IMR-90 (cell line): ENCODE measurements around the gene OSBP2. TPM values are rescaled to one million over a fixed set of nuclear protein-coding genes. Genes with fewer than 3 reads are reported as not detected.

Experiments used
- ATAC-seq: fragments of 200-7000 bp; cut with Tn5 transposase; 2 replicates; pipeline ENCODE4 v1.9.1; 2020; ENCODE audit warnings: low read depth, mild to moderate bottlenecking, moderate library complexity
- BruUV-seq: library from RNA; stranded (reverse); fragments of 400-500 nt; replicated peaks from 2 replicates; lab custom pipeline; 2021; lab: Mats Ljungman, UMichigan
- CTCF ChIA-PET: fragments of 300-600 bp; formaldehyde crosslinking; extraction: SDS; loops from one replicate; lab custom pipeline; 2021; ENCODE audit warnings: antibody characterized with exemption; lab: Yijun Ruan, JAX
- POLR2A ChIA-PET: fragments of 300-600 bp; sonication (Branson Sonifier 250); formaldehyde crosslinking; loops from one replicate; lab custom pipeline; 2022; ENCODE audit warnings: antibody characterized with exemption; ENCODE audit not compliant: unreplicated experiment; lab: Charles Lee
- DNase-seq: peaks from one replicate; pipeline ENCODE4 v3.0.0; 2013
- H2AFZ ChIP-seq: replicated peaks from 2 replicates; pipeline ENCODE3; 2013; ENCODE audit warnings: low read length, mild to moderate bottlenecking; ENCODE audit not compliant: poor library complexity
- H2AK5ac ChIP-seq: 2 replicates; pipeline ENCODE4 v1.6.1; 2013; ENCODE audit warnings: low read depth, low read length, inconsistent platforms
- H2AK9ac ChIP-seq: replicated peaks from 2 replicates; pipeline ENCODE3; 2013; ENCODE audit warnings: mild to moderate bottlenecking, low read depth, low read length, moderate library complexity; ENCODE audit not compliant: poor library complexity
- H2BK120ac ChIP-seq: 2 replicates; pipeline ENCODE4 v1.6.1; 2013; ENCODE audit warnings: low read depth, low read length, inconsistent platforms
- H2BK15ac ChIP-seq: 3 replicates; pipeline ENCODE4 v1.6.1; 2013; ENCODE audit warnings: low read depth, low read length, inconsistent platforms
- H2BK20ac ChIP-seq: 2 replicates; pipeline ENCODE4 v1.6.1; 2013; ENCODE audit warnings: low read depth, mild to moderate bottlenecking, inconsistent platforms, low read length, moderate library complexity
- H2BK5ac ChIP-seq: 2 replicates; pipeline ENCODE4 v1.6.1; 2013; ENCODE audit warnings: mild to moderate bottlenecking, low read depth, low read length, inconsistent platforms; ENCODE audit not compliant: poor library complexity, severe bottlenecking
- H3K14ac ChIP-seq: replicated peaks from 2 replicates; pipeline ENCODE4 v1.6.1; 2013; ENCODE audit warnings: low read depth, low read length, inconsistent platforms
- H3K18ac ChIP-seq: 2 replicates; pipeline ENCODE4 v1.6.1; 2013; ENCODE audit warnings: low read depth, low read length, control low read depth
- H3K23ac ChIP-seq: 2 replicates; pipeline ENCODE4 v1.6.1; 2013; ENCODE audit warnings: low read depth, low read length, inconsistent platforms
- H3K27ac ChIP-seq: 2 replicates; pipeline ENCODE4 v1.5.1; 2013; ENCODE audit warnings: mild to moderate bottlenecking, control low read depth, low read length; ENCODE audit not compliant: insufficient read depth
- H3K27me3 ChIP-seq: 2 replicates; pipeline ENCODE4 v1.6.1; 2013; ENCODE audit warnings: low read length; ENCODE audit not compliant: control insufficient read depth, insufficient read depth
- H3K36me3 ChIP-seq: 2 replicates; pipeline ENCODE4 v1.6.1; 2013; ENCODE audit warnings: low read length, mixed read lengths; ENCODE audit not compliant: control insufficient read depth, insufficient read depth
- H3K4ac ChIP-seq: 2 replicates; pipeline ENCODE4 v1.6.1; 2013; ENCODE audit warnings: low read depth, low read length, inconsistent platforms
- H3K4me1 ChIP-seq: 2 replicates; pipeline ENCODE4 v1.6.1; 2013; ENCODE audit warnings: low read length, mixed read lengths; ENCODE audit not compliant: control insufficient read depth, insufficient read depth
- H3K4me2 ChIP-seq: 2 replicates; pipeline ENCODE4 v1.6.1; 2013; ENCODE audit warnings: low read depth, mild to moderate bottlenecking, control low read depth, low read length, moderate library complexity
- H3K4me3 ChIP-seq: 2 replicates; pipeline ENCODE4 v1.5.1; 2013; ENCODE audit warnings: low read depth, mild to moderate bottlenecking, control low read depth, low read length, moderate library complexity; ENCODE audit not compliant: insufficient read depth
- H3K56ac ChIP-seq: 2 replicates; pipeline ENCODE4 v1.6.1; 2013; ENCODE audit warnings: low read length, inconsistent platforms; ENCODE audit not compliant: insufficient read depth; ENCODE audit errors: extremely low read depth
- H3K79me1 ChIP-seq, 2 experiments: 2 replicates each; pipeline ENCODE4 v1.6.1; 2013; ENCODE audit warnings: low read length in 2 of 2, inconsistent platforms in 1 of 2, low read depth in 1 of 2
- H3K9ac ChIP-seq: 2 replicates; pipeline ENCODE4 v1.6.1; 2013; ENCODE audit warnings: low read depth, low read length, control low read depth
- H3K9me1 ChIP-seq: 2 replicates; pipeline ENCODE4 v1.6.1; 2013; ENCODE audit warnings: low read length, inconsistent platforms; ENCODE audit not compliant: insufficient read depth
- H3K9me3 ChIP-seq: 2 replicates; pipeline ENCODE4 v1.6.1; 2013; ENCODE audit warnings: low read length; ENCODE audit not compliant: control insufficient read depth, insufficient read depth
- H4K20me1 ChIP-seq: 2 replicates; pipeline ENCODE4 v1.6.1; 2013; ENCODE audit warnings: low read length, inconsistent platforms; ENCODE audit not compliant: insufficient read depth
- H4K5ac ChIP-seq: 2 replicates; pipeline ENCODE4 v1.6.1; 2013; ENCODE audit warnings: mild to moderate bottlenecking, low read depth, low read length, control low read depth
- H4K8ac ChIP-seq, 2 experiments: 2 replicates each; pipeline ENCODE4 v1.6.1; 2013; ENCODE audit warnings: low read depth in 2 of 2, low read length in 2 of 2, control low read depth in 1 of 2, inconsistent platforms in 1 of 2
- H4K91ac ChIP-seq: 2 replicates; pipeline ENCODE4 v1.6.1; 2013; ENCODE audit warnings: low read depth, low read length, inconsistent platforms; ENCODE audit not compliant: insufficient read depth
- BHLHE40 ChIP-seq: fragments of 150-350 bp; IDR thresholded peaks from 2 replicates; pipeline ENCODE4 v1.6.1; 2016; ENCODE audit warnings: mild to moderate bottlenecking, low read depth, low read length
- CEBPB ChIP-seq: IDR thresholded peaks from 2 replicates; pipeline ENCODE4 v1.6.1; 2012; ENCODE audit warnings: low read depth, low read length, improper control_type of control experiment
- CHD1 ChIP-seq: IDR thresholded peaks from 2 replicates; pipeline ENCODE4 v1.6.1; 2012; ENCODE audit warnings: low read depth, low read length, improper control_type of control experiment
- FOS ChIP-seq: fragments of 150-350 bp; IDR thresholded peaks from 2 replicates; pipeline ENCODE4 v1.6.1; 2016; ENCODE audit warnings: low read depth, low read length
- MAFK ChIP-seq: IDR thresholded peaks from 2 replicates; pipeline ENCODE4 v1.6.1; 2012; ENCODE audit warnings: low read depth, low read length, improper control_type of control experiment
- MAZ ChIP-seq: IDR thresholded peaks from 2 replicates; pipeline ENCODE4 v1.6.1; 2012; ENCODE audit warnings: low read depth, mild to moderate bottlenecking, low read length, improper control_type of control experiment, moderate library complexity, borderline replicate concordance
- MXI1 ChIP-seq: IDR thresholded peaks from 2 replicates; pipeline ENCODE4 v1.6.1; 2012; ENCODE audit warnings: low read depth, mild to moderate bottlenecking, low read length, moderate library complexity, borderline replicate concordance
- NFE2L2 ChIP-seq: fragments of 150-350 bp; IDR thresholded peaks from 2 replicates; pipeline ENCODE4 v1.6.1; 2016; ENCODE audit warnings: low read depth, mild to moderate bottlenecking, low read length
- POLR2A ChIP-seq: IDR thresholded peaks from 2 replicates; pipeline ENCODE4 v1.6.1; 2012; ENCODE audit warnings: mild to moderate bottlenecking, low read depth, low read length
- RAD21 ChIP-seq: IDR thresholded peaks from 2 replicates; pipeline ENCODE4 v1.6.1; 2012; ENCODE audit warnings: low read length, improper control_type of control experiment
- RCOR1 ChIP-seq: IDR thresholded peaks from 2 replicates; pipeline ENCODE4 v1.6.1; 2012; ENCODE audit warnings: mild to moderate bottlenecking, low read length, improper control_type of control experiment; ENCODE audit not compliant: insufficient replicate concordance
- RFX5 ChIP-seq: IDR thresholded peaks from 2 replicates; pipeline ENCODE4 v1.8.0; 2012; ENCODE audit warnings: low read depth, mild to moderate bottlenecking, low read length, moderate library complexity
- SMC3 ChIP-seq: fragments of 150-350 bp; IDR thresholded peaks from 2 replicates; pipeline ENCODE4 v1.6.1; 2016; ENCODE audit warnings: low read depth, mild to moderate bottlenecking, antibody characterized with exemption, low read length, moderate library complexity
- USF2 ChIP-seq: fragments of 150-350 bp; IDR thresholded peaks from 2 replicates; pipeline ENCODE4 v1.6.1; 2017; ENCODE audit warnings: mild to moderate bottlenecking, antibody characterized with exemption, low read length, low read depth
- WGBS, 2 experiments: methylation state at CpG; one replicate each; pipeline versions ENCODE4 v1.1.5 to v1.1.7; 2013; ENCODE audit warnings: missing lambda C conversion rate in 2 of 2; ENCODE audit not compliant: insufficient read length in 1 of 2; ENCODE audit errors: extremely low coverage in 2 of 2; 5-methylcytosine and 5-hydroxymethylcytosine counted together
- dilution Hi-C: fragments of 300-500 bp; cut with HindIII; formaldehyde crosslinking; loops from one replicate; pipeline ENCODE4 v1.14.3; 2018; ENCODE audit warnings: low sequenced_read_pairs; ENCODE audit not compliant: unreplicated experiment
- in situ Hi-C: fragments of 300-500 bp; cut with MboI; formaldehyde crosslinking; loops from 3 replicates; pipeline ENCODE4 v1.14.3; 2019; ENCODE audit warnings: low sequenced_read_pairs, inconsistent platforms, mixed read lengths
- intact Hi-C: fragments of 100-400 bp; cut with micrococcal nuclease; formaldehyde crosslinking; loops from 2 replicates; pipeline ENCODE4 v1.10.0; 2022
- polyA plus RNA-seq, 3 experiments: library from polyadenylated mRNA; depleted of rRNA; stranded (reverse); fragments of >200 nt; gene quantifications; 2 replicates each; pipeline ENCODE4 v1.2.3, GENCODE V29; 2012; ENCODE audit warnings: low replicate concordance in 1 of 3
- total RNA-seq: library from RNA; depleted of rRNA; stranded (reverse); fragments of >200 nt; gene quantifications from 2 replicates; pipeline ENCODE4 v1.2.3, GENCODE V29; 2012
- TF ChIP-seq, protein P1 (sequence below): fragments of 150-350 bp; IDR thresholded peaks from 2 replicates; pipeline ENCODE4 v1.6.1; 2016; ENCODE audit warnings: low read depth, mild to moderate bottlenecking, low read length, moderate library complexity, borderline replicate concordance

OSBP2 gene
- total and polyA plus RNA-seq, 2 of the 4 experiments (the other 2 are of a cell fraction) = 1.8 to 2.2 TPM

GRCh38 chr22:30795118-30795517, 100.4 kb downstream of the OSBP2 start:
- no TSS peak for BruUV-seq
- in situ Hi-C loops = no loop called here
- no peaks in the 10 kb centered on the region for H3K9me3 ChIP-seq

More at GRCh38 chr22:30795118-30795517, 100.4 kb downstream of the OSBP2 start:
- no peak overlapping the region for H4K8ac ChIP-seq
- no peaks in the 10 kb centered on the region for H3K9me1 ChIP-seq
- WGBS, 2 experiments = no CpG with 5 or more reads among the region's 2 CpGs
- ChIA-PET POLR2A (interaction anchor here (0.7 kb wide), 1 partner anchor 32 kb away, joined by 4 read pairs; no protein-coding TSS in a partner anchor), CTCF (no interaction called here)
- no peak overlapping the region for H2BK120ac ChIP-seq
- H3K36me3 ChIP-seq = no peaks in the 10 kb centered on the region
- no peak overlapping the region for H4K5ac ChIP-seq
- H3K4me3 ChIP-seq = no peak overlapping the region
- H2BK20ac ChIP-seq = no peak overlapping the region
- H3K27ac ChIP-seq = no peak overlapping the region
- no peak overlapping the region for H3K23ac ChIP-seq
- H3K18ac ChIP-seq = no peak overlapping the region
- H3K56ac ChIP-seq = no peak overlapping the region
- H3K14ac ChIP-seq = no peak overlapping the region
- H3K9ac ChIP-seq = no peak overlapping the region
- H4K20me1 ChIP-seq = no peaks in the 10 kb centered on the region
- no peaks in the 10 kb centered on the region for H3K79me1 ChIP-seq
- H3K4me1 ChIP-seq = no peaks in the 10 kb centered on the region; the same call in 1 of the 2 replicates
- H2AK9ac ChIP-seq = no peak overlapping the region
- no peak for DNase-seq
- dilution Hi-C loops (no loop called here), intact Hi-C loops (no loop called here)
- no peak overlapping the region for H2BK5ac ChIP-seq
- H3K4me2 ChIP-seq = no peak overlapping the region
- H2AFZ ChIP-seq = no peak overlapping the region
- TF ChIP-seq RFX5 (no peak), FOS (no peak), POLR2A (no peak), MAFK (no peak), RAD21 (no peak), NFE2L2 (no peak), MXI1 (no peak), BHLHE40 (no peak), CEBPB (no peak), SMC3 (no peak), USF2 (no peak), MAZ (no peak), RCOR1 (no peak), CHD1 (no peak)
- TF ChIP-seq, protein P1, sequence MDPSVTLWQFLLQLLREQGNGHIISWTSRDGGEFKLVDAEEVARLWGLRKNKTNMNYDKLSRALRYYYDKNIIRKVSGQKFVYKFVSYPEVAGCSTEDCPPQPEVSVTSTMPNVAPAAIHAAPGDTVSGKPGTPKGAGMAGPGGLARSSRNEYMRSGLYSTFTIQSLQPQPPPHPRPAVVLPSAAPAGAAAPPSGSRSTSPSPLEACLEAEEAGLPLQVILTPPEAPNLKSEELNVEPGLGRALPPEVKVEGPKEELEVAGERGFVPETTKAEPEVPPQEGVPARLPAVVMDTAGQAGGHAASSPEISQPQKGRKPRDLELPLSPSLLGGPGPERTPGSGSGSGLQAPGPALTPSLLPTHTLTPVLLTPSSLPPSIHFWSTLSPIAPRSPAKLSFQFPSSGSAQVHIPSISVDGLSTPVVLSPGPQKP = no peak
- peaks cover 6% of the 10 kb centered on the region for H3K27me3 ChIP-seq
- no peak overlapping the region for H2BK15ac ChIP-seq
- no peak overlapping the region for H2AK5ac ChIP-seq
- no peak overlapping the region for H3K4ac ChIP-seq
- no peak overlapping the region for H4K91ac ChIP-seq
- ATAC-seq = no peak
